ENCODE measurements around the gene SLC27A5.
"Not testable (repeated sequence)": the region's sequence is repeated elsewhere in the genome, so short reads cannot be mapped to it uniquely, and the experiment has no call there.

The SLC27A5 gene

GRCh38 chr19:58492265-58492664 lies 19.5 kb downstream of the SLC27A5 start:
- DNase-seq = no peak

- DNase-seq = no peak
These were observed 20.4 kb downstream of the SLC27A5 start for GRCh38 chr19:58491393-58491792.

GRCh38 chr19:58484349-58484748 lies 27.4 kb downstream of the SLC27A5 start:
- not testable (repeated sequence) for DNase-seq

DNA sequence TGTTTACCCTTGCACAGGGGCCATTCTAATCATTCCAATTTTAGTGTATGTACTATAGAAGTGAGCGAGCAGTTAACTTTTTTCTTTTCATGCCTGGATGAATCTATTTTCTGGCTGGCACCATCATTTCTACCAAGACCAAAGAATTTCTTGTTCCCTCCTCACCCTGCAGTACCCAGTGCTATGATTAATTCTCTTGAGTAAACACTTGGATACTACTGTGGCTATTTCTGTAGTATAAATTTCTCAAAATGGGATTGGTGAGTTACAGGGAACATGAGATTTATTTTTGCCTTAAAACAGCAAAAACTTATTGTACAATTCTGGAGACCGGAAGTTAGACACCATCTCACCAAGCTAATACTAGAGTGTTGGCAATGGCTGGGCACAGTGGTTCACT lies 28.0 kb downstream of the SLC27A5 start:
- DNase-seq = no peak

GRCh38 chr19:58482372-58482771 lies 29.4 kb downstream of the SLC27A5 start:
- DNase-seq = no peak

- DNase-seq = no peak
These were observed 31.0 kb downstream of the SLC27A5 start for GRCh38 chr19:58480831-58481230.

DNA sequence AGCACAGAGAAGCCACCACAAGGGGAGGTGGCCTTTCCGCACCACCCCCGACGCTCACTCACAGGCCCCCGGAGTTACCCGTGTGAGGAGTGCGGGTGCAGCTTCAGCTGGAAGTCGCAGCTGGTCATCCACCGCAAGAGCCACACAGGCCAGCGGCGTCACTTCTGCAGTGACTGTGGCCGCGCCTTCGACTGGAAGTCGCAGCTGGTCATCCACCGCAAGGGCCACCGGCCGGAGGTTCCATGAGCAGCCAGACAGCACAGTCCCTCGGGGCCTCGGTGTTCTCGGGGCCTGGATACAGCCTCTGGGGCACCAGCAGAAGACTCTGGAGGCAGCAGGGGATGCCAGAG lies 31.3 kb downstream of the SLC27A5 start:
- no peak for DNase-seq

DNA sequence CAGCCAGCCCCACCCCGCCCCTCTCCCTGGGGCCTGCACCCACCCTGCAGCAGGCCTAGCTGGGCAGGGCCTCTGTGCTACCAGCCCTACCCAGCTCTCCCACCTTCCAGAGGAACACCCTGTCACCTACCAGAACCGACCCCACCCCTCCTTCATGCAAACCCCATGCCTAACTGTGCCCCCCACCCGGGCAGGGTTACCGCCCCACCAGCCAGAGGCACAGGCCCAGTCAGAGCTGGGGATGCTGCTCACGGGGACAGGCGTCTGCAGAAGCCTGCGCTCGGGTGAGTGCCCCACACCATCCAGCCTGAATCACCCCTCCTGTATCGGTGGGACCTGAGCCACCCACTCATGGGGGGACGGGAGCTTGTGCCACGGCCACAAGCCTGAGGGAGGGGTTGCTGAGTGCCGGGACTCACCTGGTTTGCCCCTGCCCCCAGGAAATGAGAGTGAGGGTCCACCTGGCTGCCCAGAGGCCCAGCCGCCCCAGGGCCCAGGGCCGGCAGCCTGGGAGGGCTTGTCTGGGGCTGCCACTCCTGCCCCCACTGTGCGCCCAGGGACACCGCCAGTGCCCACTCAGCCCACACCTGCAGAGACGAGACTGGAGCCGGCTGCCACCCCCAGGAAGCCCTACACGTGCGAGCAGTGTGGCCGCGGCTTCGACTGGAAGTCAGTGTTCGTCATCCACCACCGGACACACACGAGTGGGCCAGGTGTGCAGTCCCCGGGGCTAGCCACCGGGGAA lies 31.9 kb downstream of the SLC27A5 start:
- no peak for DNase-seq

GRCh38 chr19:58479303-58479702 lies 32.5 kb downstream of the SLC27A5 start:
- DNase-seq = no peak

- no peak for DNase-seq
These were observed 33.9 kb downstream of the SLC27A5 start for GRCh38 chr19:58477871-58478270.

GRCh38 chr19:58477130-58477529 lies 34.7 kb downstream of the SLC27A5 start:
- DNase-seq = no peak

DNA sequence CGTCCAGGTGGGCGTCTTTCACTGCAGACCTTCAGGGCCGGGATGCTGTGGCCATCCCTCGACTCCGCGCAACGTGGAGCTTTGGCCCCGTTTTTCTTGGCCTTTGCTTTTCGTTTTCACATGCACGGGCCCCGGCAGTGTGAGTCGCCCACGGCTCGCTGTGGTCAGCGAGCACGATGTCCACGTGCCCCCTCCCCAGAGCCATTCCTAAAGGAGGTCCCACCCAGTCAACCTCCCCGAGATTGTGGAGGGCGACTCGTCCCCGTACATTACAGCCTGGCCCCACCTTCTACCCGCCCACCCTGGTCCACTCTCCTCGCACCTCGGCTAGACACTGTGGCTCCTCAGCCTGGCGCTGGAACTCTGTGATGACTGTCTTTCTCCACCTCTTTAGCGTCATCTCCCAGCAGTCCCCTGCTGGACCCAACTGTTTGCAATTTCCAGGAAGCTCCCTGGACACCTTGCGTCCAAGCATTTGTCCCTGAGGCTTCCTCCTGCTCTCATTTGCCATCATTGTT lies 35.2 kb downstream of the SLC27A5 start:
- peak; percentile 2 for DNase-seq

DNA sequence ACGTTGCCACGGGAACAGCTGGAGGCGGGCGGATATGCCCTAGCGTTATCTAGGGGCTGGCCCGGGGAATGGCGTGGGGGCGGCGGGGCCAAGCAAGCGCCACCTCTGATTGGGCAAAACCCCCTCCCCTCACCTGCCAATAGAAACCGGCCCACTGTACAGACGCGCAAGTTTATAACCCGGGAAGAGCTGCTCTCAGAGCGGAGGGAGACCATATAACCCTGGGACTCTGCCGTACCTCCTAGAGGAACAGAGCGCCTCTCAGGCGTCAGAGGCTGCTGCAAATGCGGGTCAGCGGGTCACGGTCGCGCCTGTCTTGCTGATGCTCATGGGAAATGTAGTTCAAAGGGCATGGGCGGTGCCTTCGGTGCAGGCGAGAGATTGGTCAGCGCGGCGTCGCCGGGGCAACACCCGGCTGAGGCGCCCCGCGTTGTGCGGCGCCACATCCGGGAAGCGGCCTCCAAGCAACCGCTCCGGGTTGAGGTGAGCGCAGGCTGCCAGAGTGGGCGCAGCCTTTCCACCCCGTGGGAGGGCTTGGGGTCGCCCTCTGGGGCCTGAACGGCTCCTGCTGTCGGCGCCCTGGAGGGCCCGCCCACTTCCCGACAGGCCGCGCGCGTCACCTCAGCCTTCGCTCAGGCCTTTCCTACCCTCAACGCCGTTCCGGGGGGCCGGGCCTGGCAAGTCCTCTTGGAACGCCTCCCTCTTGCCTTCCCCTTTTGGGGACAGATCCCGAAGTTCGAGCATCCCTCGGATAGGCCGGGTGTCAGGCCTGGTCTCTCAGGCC lies 35.9 kb downstream of the SLC27A5 start, which contains the start of gene ZNF446:
ZNF446 (plus strand) TSS at position 639 of the 784 bp plus-strand sequence. CDS start 867 bp downstream, outside the sequence.
- DNase-seq = peak; percentile 97

GRCh38 chr19:58474997-58475713 lies 36.6 kb downstream of the SLC27A5 start:
- no peak for DNase-seq

GRCh38 chr19:58474291-58474996 lies 37.3 kb downstream of the SLC27A5 start:
- no peak for DNase-seq

GRCh38 chr19:58473775-58474174 lies 38.0 kb downstream of the SLC27A5 start:
- DNase-seq = no peak

GRCh38 chr19:58471736-58472135 lies 40.1 kb downstream of the SLC27A5 start:
- DNase-seq = no peak

GRCh38 chr19:58470837-58471543 lies 40.8 kb downstream of the SLC27A5 start:
- DNase-seq = not testable (repeated sequence)

- DNase-seq = no peak
These were observed 42.4 kb downstream of the SLC27A5 start for GRCh38 chr19:58469241-58470013.

GRCh38 chr19:58468216-58468839 lies 43.5 kb downstream of the SLC27A5 start:
- no peak for DNase-seq

All from NCI-H510A treated with DMSO at 0.1 percent for 48 hours (cell line).